HG02885 (cell line): ENCODE measurements around the gene ARHGEF1.

Experiments
- ATAC-seq: cut with Tn5 transposase; IDR thresholded peaks from one replicate; pipeline ENCODE4 v1.9.1; 2021; ENCODE audit warnings: mild to moderate bottlenecking; ENCODE audit not compliant: unreplicated experiment, poor library complexity

ARHGEF1 gene

GRCh38 chr19:41879080-41879479 lies 3.9 kb upstream of the ARHGEF1 start:
- ATAC-seq: no peak

GRCh38 chr19:41879670-41880328 lies 3.2 kb upstream of the ARHGEF1 start:
- ATAC-seq: no peak

GRCh38 chr19:41880329-41880708 lies 2.7 kb upstream of the ARHGEF1 start:
- ATAC-seq: no peak

- no peak for ATAC-seq
Observed at GRCh38 chr19:41883463-41883820, 458 bp downstream of the ARHGEF1 start.

- peak; percentile 86 for ATAC-seq
Observed at GRCh38 chr19:41883821-41884733, 1.1 kb downstream of the ARHGEF1 start.

- ATAC-seq: no peak
Observed at GRCh38 chr19:41886761-41887710, 4.1 kb downstream of the ARHGEF1 start.

GRCh38 chr19:41887711-41888382 lies 4.9 kb downstream of the ARHGEF1 start:
- ATAC-seq: no peak

- no peak for ATAC-seq
Observed at GRCh38 chr19:41888926-41889325, 5.9 kb downstream of the ARHGEF1 start.

GRCh38 chr19:41889896-41890295 lies 6.9 kb downstream of the ARHGEF1 start:
- ATAC-seq: no peak

- no peak for ATAC-seq
Observed at GRCh38 chr19:41890936-41891335, 8.0 kb downstream of the ARHGEF1 start.

- ATAC-seq: no peak
Observed at GRCh38 chr19:41892173-41892902, 9.4 kb downstream of the ARHGEF1 start.

- ATAC-seq: no peak
Observed at GRCh38 chr19:41893899-41894298, 10.9 kb downstream of the ARHGEF1 start.

GRCh38 chr19:41894350-41894749 lies 11.4 kb downstream of the ARHGEF1 start:
- ATAC-seq: no peak

GRCh38 chr19:41895745-41896580 lies 13.0 kb downstream of the ARHGEF1 start:
- ATAC-seq: no peak

- no peak for ATAC-seq
Observed at GRCh38 chr19:41896581-41896942, 13.6 kb downstream of the ARHGEF1 start.

- no peak for ATAC-seq
Observed at GRCh38 chr19:41897181-41897580, 14.2 kb downstream of the ARHGEF1 start.

GRCh38 chr19:41897820-41898219 lies 14.8 kb downstream of the ARHGEF1 start:
- ATAC-seq: no peak

- ATAC-seq: no peak
Observed at GRCh38 chr19:41898235-41898634, 15.3 kb downstream of the ARHGEF1 start.
